SK-N-SH treated with all-trans-retinoic acid at 6 μM for 48 hours (cell line): ENCODE measurements around the gene EFNB2.

Experiments used
- ATAC-seq: fragments of 200-7000 bp; cut with Tn5 transposase; 3 replicates; pipeline ENCODE4 v1.9.1; 2020; ENCODE audit warnings: mild to moderate bottlenecking, moderate library complexity
- ARNTL ChIP-seq: fragments of 450-650 bp; formaldehyde crosslinking; IDR thresholded peaks from 2 replicates; pipeline ENCODE4 v1.5.0; 2020; ENCODE audit warnings: low read depth, mild to moderate bottlenecking, moderate library complexity, borderline replicate concordance
- BACH2 ChIP-seq: fragments of 250-450 bp; sonication (Bioruptor Pico); IDR thresholded peaks from 2 replicates; pipeline ENCODE4 v1.9.0; 2021; ENCODE audit warnings: mild to moderate bottlenecking, borderline replicate concordance
- CSDC2 ChIP-seq: fragments of 250-450 bp; sonication (Bioruptor Pico); IDR thresholded peaks from 2 replicates; pipeline ENCODE4 v1.5.0; 2020; ENCODE audit warnings: mild to moderate bottlenecking, moderate library complexity
- ESRRG ChIP-seq: fragments of 250-450 bp; sonication (Bioruptor Pico); IDR thresholded peaks from 2 replicates; pipeline ENCODE4 v1.6.1; 2021; ENCODE audit warnings: mild to moderate bottlenecking
- GLIS3 ChIP-seq: fragments of 250-450 bp; sonication (Bioruptor Pico); IDR thresholded peaks from 2 replicates; pipeline ENCODE4 v1.5.0; 2020; ENCODE audit warnings: mild to moderate bottlenecking, moderate library complexity
- ISL1 ChIP-seq: fragments of 250-450 bp; sonication (Bioruptor Pico); IDR thresholded peaks from 2 replicates; pipeline ENCODE4 v2.1.2; 2022; ENCODE audit warnings: mild to moderate bottlenecking, moderate library complexity
- OSR1 ChIP-seq: fragments of 250-450 bp; sonication (Bioruptor Pico); IDR thresholded peaks from 2 replicates; pipeline ENCODE4 v1.8.0; 2022; ENCODE audit warnings: moderate library complexity, mild to moderate bottlenecking, inconsistent platforms
- POU6F1 ChIP-seq: fragments of 250-450 bp; sonication (Bioruptor Pico); IDR thresholded peaks from 2 replicates; pipeline ENCODE4 v1.8.0; 2021; ENCODE audit warnings: low read depth, mild to moderate bottlenecking, moderate library complexity, borderline replicate concordance
- PPARA ChIP-seq: fragments of 250-450 bp; sonication (Bioruptor Pico); IDR thresholded peaks from 2 replicates; pipeline ENCODE4 v1.5.0; 2020; ENCODE audit warnings: mild to moderate bottlenecking, borderline replicate concordance
- RARB ChIP-seq: fragments of 250-450 bp; sonication (Bioruptor Pico); IDR thresholded peaks from 2 replicates; pipeline ENCODE4 v1.8.0; 2021; ENCODE audit warnings: mild to moderate bottlenecking, moderate library complexity
- SNAI2 ChIP-seq: fragments of 250-450 bp; sonication (Bioruptor Pico); IDR thresholded peaks from 2 replicates; pipeline ENCODE4 v1.5.0; 2020; ENCODE audit warnings: mild to moderate bottlenecking, moderate library complexity
- TCF4 ChIP-seq: fragments of 250-450 bp; sonication (Bioruptor Pico); IDR thresholded peaks from 2 replicates; pipeline ENCODE4 v1.8.0; 2021; ENCODE audit warnings: mild to moderate bottlenecking, moderate library complexity, borderline replicate concordance
- TOX ChIP-seq: fragments of 250-450 bp; sonication (Bioruptor Pico); IDR thresholded peaks from 2 replicates; pipeline ENCODE4 v1.8.0; 2021; ENCODE audit warnings: mild to moderate bottlenecking, moderate library complexity, borderline replicate concordance
- TSHZ2 ChIP-seq: fragments of 250-450 bp; sonication (Bioruptor Pico); IDR thresholded peaks from 2 replicates; pipeline ENCODE4 v1.5.0; 2020; ENCODE audit warnings: mild to moderate bottlenecking, moderate library complexity
- ZC3H10 ChIP-seq: fragments of 250-450 bp; sonication (Bioruptor Pico); IDR thresholded peaks from 2 replicates; pipeline ENCODE4 v1.5.1; 2021; ENCODE audit warnings: mild to moderate bottlenecking, moderate library complexity
- ZFP3 ChIP-seq: fragments of 250-450 bp; sonication (Bioruptor Pico); IDR thresholded peaks from 2 replicates; pipeline ENCODE4 v1.5.0; 2020; ENCODE audit warnings: mild to moderate bottlenecking, moderate library complexity
- ZNF565 ChIP-seq: fragments of 450-650 bp; formaldehyde crosslinking; conservative IDR thresholded peaks from 2 replicates; pipeline ENCODE4 v1.5.0; 2020; ENCODE audit warnings: low read depth, mild to moderate bottlenecking, moderate library complexity
- ZNF70 ChIP-seq: fragments of 450-650 bp; formaldehyde crosslinking; IDR thresholded peaks from 2 replicates; pipeline ENCODE4 v1.5.0; 2020; ENCODE audit warnings: mild to moderate bottlenecking, moderate library complexity
- ZNF8 ChIP-seq: fragments of 450-650 bp; formaldehyde crosslinking; IDR thresholded peaks from 2 replicates; pipeline ENCODE4 v1.5.0; 2020; ENCODE audit warnings: mild to moderate bottlenecking, moderate library complexity
- TF ChIP-seq, protein P1 (sequence below): fragments of 250-450 bp; sonication (Bioruptor Pico); IDR thresholded peaks from 2 replicates; pipeline ENCODE4 v1.5.1; 2020; ENCODE audit warnings: low read depth, mild to moderate bottlenecking, moderate library complexity
- TF ChIP-seq, protein P2 (sequence below): fragments of 250-450 bp; sonication (Bioruptor Pico); IDR thresholded peaks from 2 replicates; pipeline ENCODE4 v1.8.0; 2020; ENCODE audit warnings: mild to moderate bottlenecking, moderate library complexity, borderline replicate concordance
- TF ChIP-seq, protein P3 (sequence below): fragments of 250-450 bp; sonication (Bioruptor Pico); IDR thresholded peaks from 2 replicates; pipeline ENCODE4 v1.5.1; 2021; ENCODE audit warnings: mild to moderate bottlenecking, moderate library complexity

Gene EFNB2

DNA sequence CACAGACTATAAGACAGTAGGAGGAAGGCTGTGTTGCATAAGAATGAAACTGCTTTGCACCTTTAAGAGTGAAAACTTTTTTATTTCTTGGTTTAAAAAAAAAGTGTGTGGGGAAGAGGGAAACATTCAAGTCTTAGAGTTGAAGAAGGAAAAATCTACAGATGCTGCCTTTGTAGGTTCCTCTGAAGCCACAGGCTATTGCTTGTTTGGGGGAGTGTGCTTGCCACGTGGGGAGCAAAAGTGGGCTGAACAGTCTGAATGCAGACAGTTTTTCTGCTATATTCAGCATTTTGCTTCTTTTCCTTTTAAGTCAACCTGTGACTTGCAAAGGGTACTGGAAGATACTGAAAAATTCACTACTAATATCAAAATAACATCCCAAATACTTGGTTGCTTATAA, 36.9 kb downstream of the EFNB2 start:
- peak; percentile 15; the same call in 2 of the 3 replicates for ATAC-seq
- TF ChIP-seq, protein P1, sequence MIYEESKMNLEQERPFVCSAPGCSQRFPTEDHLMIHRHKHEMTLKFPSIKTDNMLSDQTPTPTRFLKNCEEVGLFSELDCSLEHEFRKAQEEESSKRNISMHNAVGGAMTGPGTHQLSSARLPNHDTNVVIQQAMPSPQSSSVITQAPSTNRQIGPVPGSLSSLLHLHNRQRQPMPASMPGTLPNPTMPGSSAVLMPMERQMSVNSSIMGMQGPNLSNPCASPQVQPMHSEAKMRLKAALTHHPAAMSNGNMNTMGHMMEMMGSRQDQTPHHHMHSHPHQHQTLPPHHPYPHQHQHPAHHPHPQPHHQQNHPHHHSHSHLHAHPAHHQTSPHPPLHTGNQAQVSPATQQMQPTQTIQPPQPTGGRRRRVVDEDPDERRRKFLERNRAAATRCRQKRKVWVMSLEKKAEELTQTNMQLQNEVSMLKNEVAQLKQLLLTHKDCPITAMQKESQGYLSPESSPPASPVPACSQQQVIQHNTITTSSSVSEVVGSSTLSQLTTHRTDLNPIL (CRISPR knock-in tag) = no peak
- TF ChIP-seq, protein P2, sequence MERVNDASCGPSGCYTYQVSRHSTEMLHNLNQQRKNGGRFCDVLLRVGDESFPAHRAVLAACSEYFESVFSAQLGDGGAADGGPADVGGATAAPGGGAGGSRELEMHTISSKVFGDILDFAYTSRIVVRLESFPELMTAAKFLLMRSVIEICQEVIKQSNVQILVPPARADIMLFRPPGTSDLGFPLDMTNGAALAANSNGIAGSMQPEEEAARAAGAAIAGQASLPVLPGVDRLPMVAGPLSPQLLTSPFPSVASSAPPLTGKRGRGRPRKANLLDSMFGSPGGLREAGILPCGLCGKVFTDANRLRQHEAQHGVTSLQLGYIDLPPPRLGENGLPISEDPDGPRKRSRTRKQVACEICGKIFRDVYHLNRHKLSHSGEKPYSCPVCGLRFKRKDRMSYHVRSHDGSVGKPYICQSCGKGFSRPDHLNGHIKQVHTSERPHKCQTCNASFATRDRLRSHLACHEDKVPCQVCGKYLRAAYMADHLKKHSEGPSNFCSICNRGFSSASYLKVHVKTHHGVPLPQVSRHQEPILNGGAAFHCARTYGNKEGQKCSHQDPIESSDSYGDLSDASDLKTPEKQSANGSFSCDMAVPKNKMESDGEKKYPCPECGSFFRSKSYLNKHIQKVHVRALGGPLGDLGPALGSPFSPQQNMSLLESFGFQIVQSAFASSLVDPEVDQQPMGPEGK (CRISPR knock-in tag) = no peak
- TF ChIP-seq POU6F1 (no peak), ZFP3 (CRISPR knock-in tag) (no peak), ESRRG (CRISPR knock-in tag) (no peak), CSDC2 (CRISPR knock-in tag) (no peak), SNAI2 (CRISPR knock-in tag) (no peak), ISL1 (CRISPR knock-in tag) (no peak), ARNTL (CRISPR knock-in tag) (no peak), BACH2 (CRISPR knock-in tag) (no peak)

- TF ChIP-seq ESRRG (CRISPR knock-in tag) (no peak), ZNF8 (CRISPR knock-in tag) (no peak), ARNTL (CRISPR knock-in tag) (no peak), GLIS3 (no peak), SNAI2 (CRISPR knock-in tag) (no peak), ZNF70 (no peak), TCF4 (CRISPR knock-in tag) (no peak)
- TF ChIP-seq, protein P1 (CRISPR knock-in tag) = no peak
- TF ChIP-seq, protein P2 (CRISPR knock-in tag) = no peak
- TF ChIP-seq, all 23 proteins: peak for 0
These were observed 37.3 kb downstream of the EFNB2 start for GRCh38 chr13:106498158-106498557.

GRCh38 chr13:106497079-106497478, 38.4 kb downstream of the EFNB2 start:
- ATAC-seq = no peak
- TF ChIP-seq ZFP3 (CRISPR knock-in tag) = no peak
- TF ChIP-seq ZNF8 (CRISPR knock-in tag) = no peak
- no peak for TF ChIP-seq POU6F1
- no peak for TF ChIP-seq TOX (CRISPR knock-in tag)
- no peak for TF ChIP-seq GLIS3
- TF ChIP-seq SNAI2 (CRISPR knock-in tag) = no peak
- no peak for TF ChIP-seq ZC3H10 (CRISPR knock-in tag)
- TF ChIP-seq, protein P3, sequence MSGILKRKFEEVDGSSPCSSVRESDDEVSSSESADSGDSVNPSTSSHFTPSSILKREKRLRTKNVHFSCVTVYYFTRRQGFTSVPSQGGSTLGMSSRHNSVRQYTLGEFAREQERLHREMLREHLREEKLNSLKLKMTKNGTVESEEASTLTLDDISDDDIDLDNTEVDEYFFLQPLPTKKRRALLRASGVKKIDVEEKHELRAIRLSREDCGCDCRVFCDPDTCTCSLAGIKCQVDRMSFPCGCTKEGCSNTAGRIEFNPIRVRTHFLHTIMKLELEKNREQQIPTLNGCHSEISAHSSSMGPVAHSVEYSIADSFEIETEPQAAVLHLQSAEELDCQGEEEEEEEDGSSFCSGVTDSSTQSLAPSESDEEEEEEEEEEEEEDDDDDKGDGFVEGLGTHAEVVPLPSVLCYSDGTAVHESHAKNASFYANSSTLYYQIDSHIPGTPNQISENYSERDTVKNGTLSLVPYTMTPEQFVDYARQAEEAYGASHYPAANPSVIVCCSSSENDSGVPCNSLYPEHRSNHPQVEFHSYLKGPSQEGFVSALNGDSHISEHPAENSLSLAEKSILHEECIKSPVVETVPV (CRISPR knock-in tag) = no peak
- no peak for TF ChIP-seq RARB (CRISPR knock-in tag)
- TF ChIP-seq ARNTL (CRISPR knock-in tag) = no peak
- no peak for TF ChIP-seq BACH2 (CRISPR knock-in tag)
- no peak for TF ChIP-seq CSDC2 (CRISPR knock-in tag)
- no peak for TF ChIP-seq ZNF565 (CRISPR knock-in tag)
- no peak for TF ChIP-seq ESRRG (CRISPR knock-in tag)
- no peak for TF ChIP-seq TSHZ2
- no peak for TF ChIP-seq OSR1 (CRISPR knock-in tag)
- no peak for TF ChIP-seq PPARA (CRISPR knock-in tag)
- TF ChIP-seq ZNF70 = no peak

More at GRCh38 chr13:106498158-106498557, 37.3 kb downstream of the EFNB2 start:
- no peak for ATAC-seq
